ENCODE measurements around the gene ZKSCAN2. TPM values are rescaled to one million over a fixed set of nuclear protein-coding genes. Genes with fewer than 3 reads are reported as not detected.

The ZKSCAN2 gene
- total and polyA plus RNA-seq, 2 of the 8 experiments (the other 6 are each of a cell fraction or from before 2014, with no cell fraction given), result 2.2 to 11.6 TPM

DNA sequence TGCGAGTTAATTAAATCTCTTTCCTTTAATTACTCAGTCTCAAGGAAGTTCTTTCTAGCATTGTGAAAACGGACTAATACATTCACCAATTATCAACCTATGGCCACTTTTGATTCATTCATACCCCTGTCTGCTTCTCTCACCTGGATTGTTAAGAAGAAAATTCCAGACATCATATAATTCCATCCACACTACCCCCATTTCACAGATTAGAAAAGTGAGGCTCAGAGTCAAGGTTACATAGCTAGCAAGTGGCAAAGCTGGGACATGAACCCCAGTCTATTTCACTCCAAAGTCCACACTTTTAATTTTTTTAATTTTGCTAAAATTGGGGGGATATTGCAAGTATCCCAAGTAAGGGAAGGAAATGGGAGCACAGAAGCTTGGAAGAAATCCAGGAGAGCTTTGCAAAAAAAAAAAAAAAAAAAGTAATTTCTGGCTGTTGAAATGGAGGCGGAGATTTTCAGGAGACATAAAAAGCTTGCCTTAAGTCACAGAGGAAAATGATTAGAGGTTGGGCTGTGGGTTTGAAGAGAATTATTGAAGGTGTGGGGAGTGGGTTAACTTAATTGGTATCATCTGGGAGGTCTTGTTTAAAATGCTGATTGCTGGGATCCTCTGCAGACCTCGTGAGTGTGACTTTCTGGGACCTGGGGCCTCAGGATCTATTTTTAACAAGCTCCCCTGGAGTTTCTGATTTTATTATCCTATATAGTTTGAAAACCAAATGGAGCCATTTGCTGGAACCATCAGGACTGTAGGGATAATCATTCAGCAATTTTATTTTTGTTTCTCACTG lies 42.3 kb upstream of the ZKSCAN2 start:
- Histone ChIP-seq H4K8ac (ENCODE audit: extremely low read depth, insufficient read depth, low read length) (no peak overlapping the region), H2BK120ac (replicated peaks; ENCODE audit: low read depth, low read length) (no peak overlapping the region), H3K14ac (ENCODE audit: insufficient read length) (no peak overlapping the region), H2BK12ac (ENCODE audit: low read depth, low read length) (no peak overlapping the region), H3K79me2 (ENCODE audit: control insufficient read depth in 1 of 2, insufficient read depth in 2 of 2, low read length in 2 of 2) (no peaks in the 10 kb centered on the region), H3K23me2 (ENCODE audit: low read depth, low read length) (no peaks in the 10 kb centered on the region), H3K27ac (ENCODE audit: low read depth, low read length) (no peak overlapping the region), H3K9me3 (ENCODE audit: insufficient read depth in 2 of 2, low read depth in 1 of 2, low read length in 1 of 2) (peaks cover 3 to 5% of the 10 kb centered on the region in 2 experiments; a peak in 1 of 4 replicates), H2BK20ac (ENCODE audit: low read length) (no peak overlapping the region), H2BK15ac (ENCODE audit: low read length) (no peak overlapping the region), H4K5ac (ENCODE audit: insufficient read length, low read depth, low read length) (no peak overlapping the region), H4K20me1 (replicated peaks in 1 of 2; ENCODE audit: control insufficient read depth in 1 of 2, insufficient read depth in 2 of 2, low read length in 2 of 2) (no peaks in the 10 kb centered on the region), H3K18ac (ENCODE audit: extremely low read depth, low read length) (no peak overlapping the region), H2AFZ (ENCODE audit: low read length) (no peak overlapping the region), H3K23ac (ENCODE audit: insufficient read length) (no peak overlapping the region), H3K4me2 (ENCODE audit: insufficient read depth in 1 of 2, low read depth in 2 of 2, low read length in 2 of 2) (no peak overlapping the region), H3K79me1 (ENCODE audit: low read depth, low read length) (no peaks in the 10 kb centered on the region), H3K56ac (replicated peaks; ENCODE audit: insufficient read length, low read depth, low read length) (no peak overlapping the region), H2BK5ac (ENCODE audit: low read depth, low read length) (no peak overlapping the region), H3K4me3 (ENCODE audit: extremely low read depth in 1 of 4, insufficient read depth in 2 of 4, low read depth in 3 of 4, low read length in 4 of 4) (no peak overlapping the region), H3K4ac (replicated peaks; ENCODE audit: insufficient read length, low read depth, low read length) (no peak overlapping the region), H3K36me3 (ENCODE audit: control insufficient read depth in 2 of 4, insufficient read depth in 4 of 4, low read length in 3 of 4) (no peaks in the 10 kb centered on the region), H3K4me1 (replicated peaks in 1 of 4; ENCODE audit: control insufficient read depth in 3 of 4, insufficient read depth in 4 of 4, low read length in 3 of 4) (no peaks in the 10 kb centered on the region), H2AK5ac (ENCODE audit: low read depth, low read length) (no peak overlapping the region), H3K9ac (replicated peaks in 1 of 4; ENCODE audit: extremely low read depth in 1 of 4, low read depth in 3 of 4, low read length in 3 of 4) (no peak overlapping the region), H4K91ac (replicated peaks; ENCODE audit: insufficient read length, low read length) (no peak overlapping the region), H3K27me3 (replicated peaks in 1 of 4; ENCODE audit: control insufficient read depth in 3 of 4, extremely low read depth in 1 of 4, insufficient read depth in 3 of 4, low read length in 3 of 4) (no peaks in the 10 kb centered on the region)
- FAIRE-seq (no peak), DNase-seq (ENCODE audit: low read depth in 1 of 2, low spot score in 2 of 2) (no peak)
- CTCF ChIA-PET (ENCODE audit: partially characterized antibody), result interaction anchor here (0.5 to 0.7 kb wide), 3 partner anchors 23 to 1973 kb away, joined by 3 read pairs; no protein-coding TSS in a partner anchor
- TF ChIP-seq, protein P1, sequence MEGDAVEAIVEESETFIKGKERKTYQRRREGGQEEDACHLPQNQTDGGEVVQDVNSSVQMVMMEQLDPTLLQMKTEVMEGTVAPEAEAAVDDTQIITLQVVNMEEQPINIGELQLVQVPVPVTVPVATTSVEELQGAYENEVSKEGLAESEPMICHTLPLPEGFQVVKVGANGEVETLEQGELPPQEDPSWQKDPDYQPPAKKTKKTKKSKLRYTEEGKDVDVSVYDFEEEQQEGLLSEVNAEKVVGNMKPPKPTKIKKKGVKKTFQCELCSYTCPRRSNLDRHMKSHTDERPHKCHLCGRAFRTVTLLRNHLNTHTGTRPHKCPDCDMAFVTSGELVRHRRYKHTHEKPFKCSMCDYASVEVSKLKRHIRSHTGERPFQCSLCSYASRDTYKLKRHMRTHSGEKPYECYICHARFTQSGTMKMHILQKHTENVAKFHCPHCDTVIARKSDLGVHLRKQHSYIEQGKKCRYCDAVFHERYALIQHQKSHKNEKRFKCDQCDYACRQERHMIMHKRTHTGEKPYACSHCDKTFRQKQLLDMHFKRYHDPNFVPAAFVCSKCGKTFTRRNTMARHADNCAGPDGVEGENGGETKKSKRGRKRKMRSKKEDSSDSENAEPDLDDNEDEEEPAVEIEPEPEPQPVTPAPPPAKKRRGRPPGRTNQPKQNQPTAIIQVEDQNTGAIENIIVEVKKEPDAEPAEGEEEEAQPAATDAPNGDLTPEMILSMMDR (IDR thresholded peaks at IDR 0.05; ENCODE audit: control extremely low read depth in 1 of 3, insufficient read depth in 1 of 3, low read depth in 1 of 3, low read length in 3 of 3), result no peak
- TF ChIP-seq JUND (IDR thresholded peaks at IDR 0.05; ENCODE audit: low read length), result no peak
- TF ChIP-seq, protein P2, sequence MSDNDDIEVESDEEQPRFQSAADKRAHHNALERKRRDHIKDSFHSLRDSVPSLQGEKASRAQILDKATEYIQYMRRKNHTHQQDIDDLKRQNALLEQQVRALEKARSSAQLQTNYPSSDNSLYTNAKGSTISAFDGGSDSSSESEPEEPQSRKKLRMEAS (IDR thresholded peaks at IDR 0.05), result no peak
- TF ChIP-seq KDM5A (IDR thresholded peaks at IDR 0.05; ENCODE audit: low read length), result no peak
- no peak for TF ChIP-seq RNF2 (IDR thresholded peaks at IDR 0.05; ENCODE audit: borderline replicate concordance, low read depth, low read length, missing control alignments, poor library complexity, severe bottlenecking)
- TF ChIP-seq TBP (IDR thresholded peaks at IDR 0.05; ENCODE audit: low read depth, low read length), result no peak
- TF ChIP-seq JUN (IDR thresholded peaks at IDR 0.05; ENCODE audit: low read depth, low read length), result no peak
- TF ChIP-seq NANOG (IDR thresholded peaks at IDR 0.05; ENCODE audit: insufficient read depth, low read depth, low read length, poor library complexity, severe bottlenecking), result no peak
- WGBS, 2 experiments (ENCODE audit: extremely low coverage in 1 of 2, insufficient coverage in 1 of 2, insufficient read length in 1 of 2, insufficient replicate concordance in 2 of 2, low coverage in 1 of 2, low lambda C conversion rate in 2 of 2, missing lambda C conversion rate in 1 of 2), result 79% methylated on average over 4 of the region's 4 CpGs; no CpG with 5 or more reads in 1 of the 2 experiments
- POLR2A ChIA-PET (ENCODE audit: partially characterized antibody), result interaction anchor here (1.4 kb wide), 1 partner anchor 80 kb away, joined by 3 read pairs; no protein-coding TSS in a partner anchor

Measured in H1 (cell line).